BE2C (cell line): Measurements from ENCODE around the gene DKK1.
A peak's percentile ranks its signal among the peaks of the same experiment; 100 is the strongest.

Experiments used
- DNase-seq: peaks from one replicate; pipeline ENCODE4 v3.0.0-alpha.2; 2020
- H3K27me3 ChIP-seq: fragments of 250-450 bp; sonication (Bioruptor Pico); 2 replicates; pipeline ENCODE4 v1.5.1; 2020; ENCODE audit warnings: mild to moderate bottlenecking
- H3K36me3 ChIP-seq: fragments of 250-450 bp; sonication (Bioruptor Pico); 2 replicates; pipeline ENCODE4 v1.5.1; 2020; ENCODE audit warnings: mild to moderate bottlenecking
- H3K4me1 ChIP-seq: fragments of 250-450 bp; sonication (Bioruptor Pico); 2 replicates; pipeline ENCODE4 v1.5.1; 2020
- H3K4me3 ChIP-seq: 2 replicates; pipeline ENCODE4 v1.5.1; 2011; ENCODE audit warnings: low read depth, low read length
- H3K9me3 ChIP-seq: fragments of 250-450 bp; sonication (Bioruptor Pico); 2 replicates; pipeline ENCODE4 v1.5.1; 2020
- CTCF ChIP-seq: IDR thresholded peaks from 2 replicates; pipeline ENCODE4 v1.5.1; 2012; ENCODE audit warnings: mild to moderate bottlenecking, low read depth, low read length

Gene DKK1

GRCh38 chr10:52313256-52313932, 687 bp upstream of the DKK1 start:
- no peak for TF ChIP-seq CTCF
- Histone ChIP-seq H3K4me1 (no peaks in the 10 kb centered on the region; the same call in 1 of the 2 replicates), H3K36me3 (no peaks in the 10 kb centered on the region), H3K27me3 (no peaks in the 10 kb centered on the region), H3K4me3 (peak overlapping the region; percentile 71), H3K9me3 (no peaks in the 10 kb centered on the region)
- DNase-seq = no peak

GRCh38 chr10:52314822-52315552, 906 bp downstream of the DKK1 start:
- no peak for TF ChIP-seq CTCF
- Histone ChIP-seq H3K36me3 (no peaks in the 10 kb centered on the region), H3K4me3 (peak overlapping the region; percentile 71), H3K4me1 (no peaks in the 10 kb centered on the region; the same call in 1 of the 2 replicates), H3K27me3 (no peaks in the 10 kb centered on the region), H3K9me3 (no peaks in the 10 kb centered on the region)
- DNase-seq = no peak

GRCh38 chr10:52316001-52316400, 1.9 kb downstream of the DKK1 start:
- no peak for DNase-seq
- Histone ChIP-seq H3K27me3 (no peaks in the 10 kb centered on the region), H3K4me1 (no peaks in the 10 kb centered on the region), H3K9me3 (no peaks in the 10 kb centered on the region), H3K36me3 (no peaks in the 10 kb centered on the region), H3K4me3 (peak overlapping the region; percentile 71)
- TF ChIP-seq CTCF = no peak

- H3K4me3 ChIP-seq = peak overlapping the region; percentile 71
These were observed 2.4 kb downstream of the DKK1 start for GRCh38 chr10:52316500-52316899.

GRCh38 chr10:52318136-52318701, 4.1 kb downstream of the DKK1 start:
- Histone ChIP-seq H3K27me3 (no peaks in the 10 kb centered on the region), H3K36me3 (no peaks in the 10 kb centered on the region), H3K4me1 (no peaks in the 10 kb centered on the region), H3K9me3 (no peaks in the 10 kb centered on the region), H3K4me3 (no peak overlapping the region; the same call in 1 of the 2 replicates)
- no peak for DNase-seq
- no peak for TF ChIP-seq CTCF

More at GRCh38 chr10:52316500-52316899, 2.4 kb downstream of the DKK1 start:
- H3K27me3 ChIP-seq = no peaks in the 10 kb centered on the region
- no peaks in the 10 kb centered on the region for H3K36me3 ChIP-seq
- no peak for TF ChIP-seq CTCF
- no peak for DNase-seq
- H3K4me1 ChIP-seq = no peaks in the 10 kb centered on the region
- H3K9me3 ChIP-seq = no peaks in the 10 kb centered on the region
